ENCODE measurements around the gene ZNF316.

The ZNF316 gene

DNA sequence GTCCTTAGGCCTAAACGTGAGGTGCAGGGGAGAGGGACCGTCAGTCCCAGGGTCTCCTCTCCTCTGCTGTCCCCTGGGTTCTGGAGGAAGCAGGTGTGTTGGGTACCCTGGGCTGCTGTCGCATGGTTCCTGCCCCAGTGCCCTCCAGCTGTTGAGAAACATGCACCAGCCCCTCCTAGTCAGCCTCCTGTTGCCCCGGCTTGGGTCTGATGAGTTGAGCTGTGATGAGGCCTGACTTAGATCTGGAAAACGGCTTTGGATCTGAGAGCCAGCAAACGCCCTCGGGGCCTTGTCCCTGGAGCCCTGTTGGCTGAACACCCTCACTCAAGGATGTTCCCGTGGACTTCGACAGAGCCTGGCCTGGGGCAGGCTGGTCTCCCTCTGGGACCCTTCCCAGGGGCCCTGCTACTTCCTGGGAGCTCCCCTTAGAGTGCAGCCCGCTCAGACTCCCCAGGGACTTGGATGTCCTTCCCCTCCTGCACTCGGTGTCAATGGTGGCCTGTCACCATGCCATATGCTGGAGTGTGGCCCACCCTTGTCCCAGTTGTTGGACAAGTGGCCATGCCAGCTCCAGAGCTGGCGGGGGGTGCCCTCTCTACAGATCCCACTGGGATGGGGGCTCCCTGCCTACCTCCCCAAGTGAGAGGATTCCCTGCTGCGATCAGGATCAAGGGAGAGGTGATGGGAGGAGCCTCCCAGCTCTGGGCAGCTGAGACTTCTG lies 12.3 kb downstream of the ZNF316 start:
- ChIA-PET POLR2A (no interaction called here), CTCF (no interaction called here)
- no peak for DNase-seq (ENCODE audit: extremely low spot score)
- no peak for TF ChIP-seq CTCF (IDR thresholded peaks at IDR 0.05; ENCODE audit: control extremely low read depth, extremely low read depth, low read depth, missing control alignments)

GRCh38 chr7:6650086-6650485 lies 13.0 kb downstream of the ZNF316 start:
- POLR2A ChIA-PET, result no interaction called here
- CTCF ChIA-PET, result no interaction called here
- no peak for TF ChIP-seq CTCF (IDR thresholded peaks at IDR 0.05; ENCODE audit: control extremely low read depth, extremely low read depth, low read depth, missing control alignments)
- DNase-seq (ENCODE audit: extremely low spot score), result no peak

GRCh38 chr7:6650521-6651011 lies 13.4 kb downstream of the ZNF316 start:
- ChIA-PET CTCF (no interaction called here), POLR2A (no interaction called here)
- DNase-seq (ENCODE audit: extremely low spot score), result no peak
- TF ChIP-seq CTCF (IDR thresholded peaks at IDR 0.05; ENCODE audit: control extremely low read depth, extremely low read depth, low read depth, missing control alignments), result no peak

DNA sequence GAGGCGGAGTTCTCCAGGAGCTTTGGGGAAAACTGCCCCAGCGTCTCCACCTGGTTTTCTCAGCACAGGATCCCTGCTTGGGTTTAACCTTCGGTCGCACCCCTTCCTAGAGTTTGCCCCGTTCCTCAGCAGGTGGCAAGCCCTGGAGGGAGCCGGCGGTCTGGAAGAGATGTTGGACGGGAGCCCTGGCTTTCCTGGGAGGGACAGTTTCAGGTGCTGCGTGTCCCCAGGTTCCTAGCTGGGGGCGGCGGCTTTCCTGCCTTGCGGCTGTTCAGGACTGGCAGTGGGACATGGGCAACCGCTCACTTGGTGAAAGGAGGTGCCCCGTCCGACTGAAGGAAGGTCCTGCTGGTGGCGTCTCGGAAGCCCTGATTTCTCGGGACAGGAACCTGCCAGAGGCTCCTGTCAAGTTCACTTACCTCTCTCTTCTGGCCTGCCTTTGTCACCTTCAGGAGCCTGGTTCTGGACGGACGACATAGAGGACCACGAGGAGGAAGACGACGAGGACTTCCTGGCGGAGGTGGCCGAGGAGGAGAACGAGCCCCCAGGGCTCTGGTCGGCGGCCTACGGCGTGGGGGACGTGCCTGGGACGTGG lies 14.8 kb downstream of the ZNF316 start:
- CTCF ChIA-PET, result no interaction called here
- TF ChIP-seq CTCF (IDR thresholded peaks at IDR 0.05; ENCODE audit: control extremely low read depth, extremely low read depth, low read depth, missing control alignments), result no peak
- POLR2A ChIA-PET, result no interaction called here
- DNase-seq (ENCODE audit: extremely low spot score), result no peak

- TF ChIP-seq CTCF (IDR thresholded peaks at IDR 0.05; ENCODE audit: control extremely low read depth, extremely low read depth, low read depth, missing control alignments), result no peak
- DNase-seq (ENCODE audit: extremely low spot score), result no peak
- ChIA-PET CTCF (no interaction called here), POLR2A (no interaction called here)
Observed at GRCh38 chr7:6652446-6653011, 15.4 kb downstream of the ZNF316 start.

- CTCF ChIA-PET, result no interaction called here
- POLR2A ChIA-PET, result no interaction called here
Observed at GRCh38 chr7:6653071-6654003, 16.2 kb downstream of the ZNF316 start.

More at GRCh38 chr7:6653071-6654003, 16.2 kb downstream of the ZNF316 start:
- no peak for TF ChIP-seq CTCF (IDR thresholded peaks at IDR 0.05; ENCODE audit: control extremely low read depth, extremely low read depth, low read depth, missing control alignments)
- no peak for DNase-seq (ENCODE audit: extremely low spot score)
